Liver (tissue), 9 donors: ENCODE data around the gene STXBP6. TPM values are rescaled to one million over a fixed set of nuclear protein-coding genes. Genes with fewer than 3 reads are reported as not detected.

ENCODE experiments used
- DNase-seq: peaks from one replicate; pipeline ENCODE4 v3.0.0-alpha.2; 2017; ENCODE audit warnings: low spot score
- H3K27ac ChIP-seq, 2 donors: one replicate each; pipeline ENCODE4 v1.7.0; 2013; ENCODE audit warnings: inconsistent platforms in 2 of 2, low read length in 2 of 2, control low read depth in 1 of 2, low read depth in 1 of 2, mild to moderate bottlenecking in 1 of 2
- H3K27me3 ChIP-seq, 4 donors: one replicate each; pipeline versions ENCODE4 v1.6.1 to v1.7.0; 2013; ENCODE audit warnings: low read length in 3 of 4, inconsistent platforms in 1 of 4, mild to moderate bottlenecking in 1 of 4, moderate library complexity in 1 of 4; ENCODE audit not compliant: control insufficient read depth in 4 of 4, insufficient read depth in 4 of 4
- H3K36me3 ChIP-seq, 4 donors: one replicate each; pipeline versions ENCODE4 v1.6.1 to v1.7.0; 2013; ENCODE audit warnings: low read length in 3 of 4, mild to moderate bottlenecking in 3 of 4, low read depth in 1 of 4, moderate library complexity in 1 of 4; ENCODE audit not compliant: control insufficient read depth in 4 of 4, insufficient read depth in 3 of 4
- H3K4me1 ChIP-seq, 4 donors: one replicate each; pipeline versions ENCODE4 v1.6.1 to v1.7.0; 2013; ENCODE audit warnings: low read length in 3 of 4, mild to moderate bottlenecking in 3 of 4, moderate library complexity in 1 of 4; ENCODE audit not compliant: control insufficient read depth in 4 of 4, insufficient read depth in 4 of 4
- H3K4me3 ChIP-seq, 3 donors: one replicate each; pipeline versions ENCODE4 v1.6.1 to v1.7.0; 2013; ENCODE audit warnings: low read length in 3 of 3, control low read depth in 1 of 3, low read depth in 1 of 3, mild to moderate bottlenecking in 1 of 3
- H3K9ac ChIP-seq, 2 donors: one replicate each; pipeline ENCODE4 v1.7.0; 2013; ENCODE audit warnings: low read length in 2 of 2, mild to moderate bottlenecking in 2 of 2, moderate library complexity in 2 of 2, control low read depth in 1 of 2, low read depth in 1 of 2
- H3K9me3 ChIP-seq, 4 donors: one replicate each; pipeline versions ENCODE4 v1.6.1 to v1.7.0; 2013; ENCODE audit warnings: low read length in 3 of 4; ENCODE audit not compliant: control insufficient read depth in 4 of 4
- EGR1 ChIP-seq, 2 donors: IDR thresholded peaks; 2 replicates each; pipeline ENCODE4 v1.6.1; 2016 to 2018; ENCODE audit warnings: antibody characterized with exemption in 2 of 2, low read depth in 2 of 2
- FOXA1 ChIP-seq: IDR thresholded peaks from 2 replicates; pipeline ENCODE4 v1.6.1; 2016; ENCODE audit warnings: antibody characterized with exemption
- FOXA2 ChIP-seq: IDR thresholded peaks from 2 replicates; pipeline ENCODE4 v1.6.1; 2016; ENCODE audit warnings: antibody characterized with exemption
- GABPA ChIP-seq, 2 donors: IDR thresholded peaks in 1 of 2; conservative IDR thresholded peaks in 1 of 2; 2 replicates each; pipeline ENCODE4 v1.6.1; 2016; ENCODE audit warnings: antibody characterized with exemption in 2 of 2, mild to moderate bottlenecking in 1 of 2, moderate library complexity in 1 of 2
- HNF4A ChIP-seq, 2 donors: conservative IDR thresholded peaks; 2 replicates each; pipeline ENCODE4 v1.6.1; 2016; ENCODE audit warnings: antibody characterized with exemption in 2 of 2, mild to moderate bottlenecking in 2 of 2
- HNF4G ChIP-seq: IDR thresholded peaks from 2 replicates; pipeline ENCODE4 v1.6.1; 2016; ENCODE audit warnings: antibody characterized with exemption
- JUND ChIP-seq, 2 donors: IDR thresholded peaks; 2 replicates each; pipeline ENCODE4 v1.6.1; 2016; ENCODE audit warnings: antibody characterized with exemption in 2 of 2
- NR2F2 ChIP-seq: IDR thresholded peaks from 2 replicates; pipeline ENCODE4 v1.6.1; 2016; ENCODE audit warnings: antibody characterized with exemption
- RAD21 ChIP-seq, 2 donors: IDR thresholded peaks; 2 replicates each; pipeline ENCODE4 v1.6.1; 2016; ENCODE audit warnings: antibody characterized with exemption in 2 of 2, mild to moderate bottlenecking in 2 of 2
- RXRA ChIP-seq, 2 donors: IDR thresholded peaks; 2 replicates each; pipeline ENCODE4 v1.6.1; 2017 to 2018; ENCODE audit warnings: antibody characterized with exemption in 2 of 2, mild to moderate bottlenecking in 1 of 2
- SP1 ChIP-seq: IDR thresholded peaks from 2 replicates; pipeline ENCODE4 v1.6.1; 2018; ENCODE audit warnings: antibody characterized with exemption, mild to moderate bottlenecking
- TAF1 ChIP-seq: conservative IDR thresholded peaks from 2 replicates; pipeline ENCODE4 v1.6.1; 2016; ENCODE audit warnings: antibody characterized with exemption, mild to moderate bottlenecking
- YY1 ChIP-seq: IDR thresholded peaks from 2 replicates; pipeline ENCODE4 v1.6.1; 2016; ENCODE audit warnings: antibody characterized with exemption, mild to moderate bottlenecking
- WGBS: extraction: QIAGEN DNeasy Blood & Tissue Kit; methylation state at CpG from one replicate; pipeline ENCODE4 v1.1.7; 2013; 5-methylcytosine and 5-hydroxymethylcytosine counted together
- polyA plus RNA-seq, 2 donors: library from polyadenylated mRNA; stranded (reverse) in 1 of 2; unstranded in 1 of 2; fragments of 200-250 nt in 1 of 2; fragments of >200 nt in 1 of 2; fragmentation: Nextera tagmentation in 1 of 2; extraction: Ambion mirVana in 1 of 2; gene quantifications; one replicate each; pipeline versions ENCODE4 v1.2.1 to v1.2.3, GENCODE V29; 2013 to 2015
- total RNA-seq, 2 donors: library from RNA; depleted of rRNA; stranded (reverse); fragments of >200 nt; gene quantifications; one replicate each; pipeline ENCODE4 v1.2.3, GENCODE V29; 2014
- TF ChIP-seq, protein P1 (sequence below): IDR thresholded peaks from 2 replicates; pipeline ENCODE4 v1.6.1; 2016; ENCODE audit warnings: antibody characterized with exemption
- TF ChIP-seq, protein P2 (sequence below): IDR thresholded peaks from 2 replicates; pipeline ENCODE4 v1.6.1; 2016; ENCODE audit warnings: antibody characterized with exemption, mild to moderate bottlenecking
- TF ChIP-seq, protein P3 (sequence below): IDR thresholded peaks from 2 replicates; pipeline ENCODE4 v1.6.1; 2016; ENCODE audit warnings: antibody characterized with exemption
- TF ChIP-seq, protein P4 (sequence below): fragments of 150-350 bp; IDR thresholded peaks from 2 replicates; pipeline ENCODE4 v1.5.1; 2017; ENCODE audit warnings: improper control_type of control experiment, low read depth, low read length; ENCODE audit not compliant: missing input control
- donor health status: healthy.
- donor health status: healthy.
- donor health status: healthy.
- donor health status: healthy.
- donor health status: healthy.

The STXBP6 gene
- total and polyA plus RNA-seq, 4 donors, result 1.4 to 3.8 (median 1.8) TPM

DNA sequence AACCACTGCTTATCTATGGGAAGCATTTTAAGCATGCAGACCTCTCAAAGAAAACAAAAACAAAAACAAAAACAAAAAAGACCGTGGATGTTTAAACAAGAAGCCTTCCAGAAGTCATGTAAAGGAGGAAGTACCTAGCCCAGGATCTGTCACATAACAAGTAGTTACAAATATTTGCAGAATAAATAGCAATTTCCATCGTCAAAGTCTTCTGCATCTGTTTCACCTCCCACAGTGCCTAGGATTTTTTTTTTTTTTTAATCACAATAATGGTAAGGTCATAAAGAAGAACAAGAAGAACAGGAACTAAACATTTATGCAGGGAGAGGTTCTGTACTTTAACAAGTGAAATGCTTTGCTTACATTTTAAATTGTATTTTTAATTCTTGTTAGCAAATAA, 2.4 kb upstream of the STXBP6 start:
- 42% methylated on average over 2 of the region's 2 CpGs for WGBS
- H3K27ac ChIP-seq, result no peak overlapping the region
- H3K4me3 ChIP-seq, result no peak overlapping the region
- no peak for TF ChIP-seq NR2F2
- no peak for TF ChIP-seq RXRA (IDR thresholded peaks at IDR 0.05)
- TF ChIP-seq, protein P1, sequence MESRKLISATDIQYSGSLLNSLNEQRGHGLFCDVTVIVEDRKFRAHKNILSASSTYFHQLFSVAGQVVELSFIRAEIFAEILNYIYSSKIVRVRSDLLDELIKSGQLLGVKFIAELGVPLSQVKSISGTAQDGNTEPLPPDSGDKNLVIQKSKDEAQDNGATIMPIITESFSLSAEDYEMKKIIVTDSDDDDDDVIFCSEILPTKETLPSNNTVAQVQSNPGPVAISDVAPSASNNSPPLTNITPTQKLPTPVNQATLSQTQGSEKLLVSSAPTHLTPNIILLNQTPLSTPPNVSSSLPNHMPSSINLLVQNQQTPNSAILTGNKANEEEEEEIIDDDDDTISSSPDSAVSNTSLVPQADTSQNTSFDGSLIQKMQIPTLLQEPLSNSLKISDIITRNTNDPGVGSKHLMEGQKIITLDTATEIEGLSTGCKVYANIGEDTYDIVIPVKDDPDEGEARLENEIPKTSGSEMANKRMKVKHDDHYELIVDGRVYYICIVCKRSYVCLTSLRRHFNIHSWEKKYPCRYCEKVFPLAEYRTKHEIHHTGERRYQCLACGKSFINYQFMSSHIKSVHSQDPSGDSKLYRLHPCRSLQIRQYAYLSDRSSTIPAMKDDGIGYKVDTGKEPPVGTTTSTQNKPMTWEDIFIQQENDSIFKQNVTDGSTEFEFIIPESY, result no peak
- TF ChIP-seq, protein P2, sequence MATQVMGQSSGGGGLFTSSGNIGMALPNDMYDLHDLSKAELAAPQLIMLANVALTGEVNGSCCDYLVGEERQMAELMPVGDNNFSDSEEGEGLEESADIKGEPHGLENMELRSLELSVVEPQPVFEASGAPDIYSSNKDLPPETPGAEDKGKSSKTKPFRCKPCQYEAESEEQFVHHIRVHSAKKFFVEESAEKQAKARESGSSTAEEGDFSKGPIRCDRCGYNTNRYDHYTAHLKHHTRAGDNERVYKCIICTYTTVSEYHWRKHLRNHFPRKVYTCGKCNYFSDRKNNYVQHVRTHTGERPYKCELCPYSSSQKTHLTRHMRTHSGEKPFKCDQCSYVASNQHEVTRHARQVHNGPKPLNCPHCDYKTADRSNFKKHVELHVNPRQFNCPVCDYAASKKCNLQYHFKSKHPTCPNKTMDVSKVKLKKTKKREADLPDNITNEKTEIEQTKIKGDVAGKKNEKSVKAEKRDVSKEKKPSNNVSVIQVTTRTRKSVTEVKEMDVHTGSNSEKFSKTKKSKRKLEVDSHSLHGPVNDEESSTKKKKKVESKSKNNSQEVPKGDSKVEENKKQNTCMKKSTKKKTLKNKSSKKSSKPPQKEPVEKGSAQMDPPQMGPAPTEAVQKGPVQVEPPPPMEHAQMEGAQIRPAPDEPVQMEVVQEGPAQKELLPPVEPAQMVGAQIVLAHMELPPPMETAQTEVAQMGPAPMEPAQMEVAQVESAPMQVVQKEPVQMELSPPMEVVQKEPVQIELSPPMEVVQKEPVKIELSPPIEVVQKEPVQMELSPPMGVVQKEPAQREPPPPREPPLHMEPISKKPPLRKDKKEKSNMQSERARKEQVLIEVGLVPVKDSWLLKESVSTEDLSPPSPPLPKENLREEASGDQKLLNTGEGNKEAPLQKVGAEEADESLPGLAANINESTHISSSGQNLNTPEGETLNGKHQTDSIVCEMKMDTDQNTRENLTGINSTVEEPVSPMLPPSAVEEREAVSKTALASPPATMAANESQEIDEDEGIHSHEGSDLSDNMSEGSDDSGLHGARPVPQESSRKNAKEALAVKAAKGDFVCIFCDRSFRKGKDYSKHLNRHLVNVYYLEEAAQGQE, result no peak
- no peak for TF ChIP-seq FOXA1
- TF ChIP-seq YY1, result no peak
- TF ChIP-seq GABPA (IDR thresholded peaks at IDR 0.05 in 1 of 2, conservative IDR thresholded peaks at IDR 0.05 in 1 of 2), result no peak
- TF ChIP-seq HNF4A (conservative IDR thresholded peaks at IDR 0.05), result no peak
- H3K36me3 ChIP-seq, result no peaks in the 10 kb centered on the region
- no peaks in the 10 kb centered on the region for H3K9me3 ChIP-seq
- H3K27me3 ChIP-seq, result no peaks in the 10 kb centered on the region
- peaks cover 5 to 20% (median 12%) of the 10 kb centered on the region in 4 donors for H3K4me1 ChIP-seq
- no peak overlapping the region for H3K9ac ChIP-seq
- no peak for DNase-seq

DNA sequence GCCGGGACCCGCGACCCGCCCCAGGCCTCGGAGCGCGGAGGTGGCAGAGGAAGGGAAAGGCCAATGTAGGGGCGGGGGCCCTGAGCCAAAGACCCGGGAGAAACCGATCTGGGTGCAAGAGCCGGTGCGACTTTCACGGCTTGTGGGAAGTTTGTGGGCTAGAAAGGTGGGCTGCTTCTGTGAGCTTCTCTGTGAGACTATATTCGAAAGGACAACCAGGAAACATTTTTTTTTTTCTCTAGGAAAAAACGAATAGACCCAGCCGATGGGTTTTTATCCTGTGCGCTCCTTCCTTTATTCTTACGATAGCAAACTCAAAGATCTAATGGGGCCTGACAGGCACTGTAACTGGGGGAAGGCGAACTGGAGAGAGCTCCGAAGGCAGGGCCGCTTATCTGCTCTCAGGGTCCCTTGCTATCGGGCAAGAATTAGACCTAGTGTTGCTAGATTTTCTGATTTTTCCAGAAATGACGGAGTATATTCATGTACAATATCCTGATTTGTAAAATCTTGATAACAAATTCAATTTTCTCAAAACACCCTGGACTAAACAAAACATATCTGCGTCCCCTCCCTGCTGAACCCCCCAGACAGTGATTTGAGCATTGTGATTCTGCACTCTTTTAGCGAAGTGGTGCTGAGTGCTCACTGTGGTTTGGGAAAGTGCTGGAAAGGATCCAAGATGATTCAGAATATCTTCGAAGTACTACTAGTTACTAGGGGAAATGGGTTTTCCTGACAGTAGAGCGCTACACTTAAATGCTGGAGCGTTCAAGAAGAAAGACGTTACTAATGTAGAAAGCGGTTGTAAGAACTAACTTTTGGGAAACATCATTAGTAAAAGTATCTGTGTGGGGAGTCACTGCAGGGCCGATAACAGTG, 563 bp upstream of the STXBP6 start:
- H3K9me3 ChIP-seq, result no peaks in the 10 kb centered on the region
- H3K27me3 ChIP-seq, result no peaks in the 10 kb centered on the region
- peak overlapping the region in 1 of 2 donors; percentile 20 for H3K27ac ChIP-seq
- H3K4me1 ChIP-seq, result peaks cover 5 to 20% (median 12%) of the 10 kb centered on the region in 4 donors
- 24% methylated on average over 31 of the region's 31 CpGs for WGBS
- peak overlapping the region; percentile 27 to 74 for H3K9ac ChIP-seq
- no peaks in the 10 kb centered on the region for H3K36me3 ChIP-seq
- no peak for DNase-seq
- H3K4me3 ChIP-seq, result peak overlapping the region in 2 of 3 donors; percentile 68 to 83
- no peak for TF ChIP-seq FOXA1
- TF ChIP-seq HNF4A (conservative IDR thresholded peaks at IDR 0.05), result no peak
- TF ChIP-seq, protein P3, sequence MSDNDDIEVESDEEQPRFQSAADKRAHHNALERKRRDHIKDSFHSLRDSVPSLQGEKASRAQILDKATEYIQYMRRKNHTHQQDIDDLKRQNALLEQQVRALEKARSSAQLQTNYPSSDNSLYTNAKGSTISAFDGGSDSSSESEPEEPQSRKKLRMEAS, result no peak
- TF ChIP-seq HNF4G, result no peak
- no peak for TF ChIP-seq EGR1 (IDR thresholded peaks at IDR 0.05; ENCODE audit: low read depth in 2 of 2)
- TF ChIP-seq, protein P1, result no peak
- no peak for TF ChIP-seq RAD21 (IDR thresholded peaks at IDR 0.05)
- no peak for TF ChIP-seq JUND (IDR thresholded peaks at IDR 0.05)
- TF ChIP-seq, protein P2, result no peak
- TF ChIP-seq SP1, result no peak
- no peak for TF ChIP-seq RXRA (IDR thresholded peaks at IDR 0.05)
- TF ChIP-seq TAF1, result no peak
- TF ChIP-seq GABPA (IDR thresholded peaks at IDR 0.05 in 1 of 2, conservative IDR thresholded peaks at IDR 0.05 in 1 of 2), result no peak
- no peak for TF ChIP-seq NR2F2
- TF ChIP-seq, protein P4, sequence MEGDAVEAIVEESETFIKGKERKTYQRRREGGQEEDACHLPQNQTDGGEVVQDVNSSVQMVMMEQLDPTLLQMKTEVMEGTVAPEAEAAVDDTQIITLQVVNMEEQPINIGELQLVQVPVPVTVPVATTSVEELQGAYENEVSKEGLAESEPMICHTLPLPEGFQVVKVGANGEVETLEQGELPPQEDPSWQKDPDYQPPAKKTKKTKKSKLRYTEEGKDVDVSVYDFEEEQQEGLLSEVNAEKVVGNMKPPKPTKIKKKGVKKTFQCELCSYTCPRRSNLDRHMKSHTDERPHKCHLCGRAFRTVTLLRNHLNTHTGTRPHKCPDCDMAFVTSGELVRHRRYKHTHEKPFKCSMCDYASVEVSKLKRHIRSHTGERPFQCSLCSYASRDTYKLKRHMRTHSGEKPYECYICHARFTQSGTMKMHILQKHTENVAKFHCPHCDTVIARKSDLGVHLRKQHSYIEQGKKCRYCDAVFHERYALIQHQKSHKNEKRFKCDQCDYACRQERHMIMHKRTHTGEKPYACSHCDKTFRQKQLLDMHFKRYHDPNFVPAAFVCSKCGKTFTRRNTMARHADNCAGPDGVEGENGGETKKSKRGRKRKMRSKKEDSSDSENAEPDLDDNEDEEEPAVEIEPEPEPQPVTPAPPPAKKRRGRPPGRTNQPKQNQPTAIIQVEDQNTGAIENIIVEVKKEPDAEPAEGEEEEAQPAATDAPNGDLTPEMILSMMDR, result no peak
- TF ChIP-seq FOXA2, result no peak
